Liver (tissue), 9 donors: Measurements from ENCODE around the gene SEMA7A. TPM values are rescaled to one million over a fixed set of nuclear protein-coding genes. Genes with fewer than 3 reads are reported as not detected.

Experiments used
- DNase-seq: peaks from one replicate; pipeline ENCODE4 v3.0.0-alpha.2; 2017; ENCODE audit warnings: low spot score
- H3K27ac ChIP-seq, 2 donors: one replicate each; pipeline ENCODE4 v1.7.0; 2013; ENCODE audit warnings: inconsistent platforms in 2 of 2, low read length in 2 of 2, control low read depth in 1 of 2, low read depth in 1 of 2, mild to moderate bottlenecking in 1 of 2
- H3K27me3 ChIP-seq, 4 donors: one replicate each; pipeline versions ENCODE4 v1.6.1 to v1.7.0; 2013; ENCODE audit warnings: low read length in 3 of 4, inconsistent platforms in 1 of 4, mild to moderate bottlenecking in 1 of 4, moderate library complexity in 1 of 4; ENCODE audit not compliant: control insufficient read depth in 4 of 4, insufficient read depth in 4 of 4
- H3K36me3 ChIP-seq, 4 donors: one replicate each; pipeline versions ENCODE4 v1.6.1 to v1.7.0; 2013; ENCODE audit warnings: low read length in 3 of 4, mild to moderate bottlenecking in 3 of 4, low read depth in 1 of 4, moderate library complexity in 1 of 4; ENCODE audit not compliant: control insufficient read depth in 4 of 4, insufficient read depth in 3 of 4
- H3K4me1 ChIP-seq, 4 donors: one replicate each; pipeline versions ENCODE4 v1.6.1 to v1.7.0; 2013; ENCODE audit warnings: low read length in 3 of 4, mild to moderate bottlenecking in 3 of 4, moderate library complexity in 1 of 4; ENCODE audit not compliant: control insufficient read depth in 4 of 4, insufficient read depth in 4 of 4
- H3K4me3 ChIP-seq, 3 donors: one replicate each; pipeline versions ENCODE4 v1.6.1 to v1.7.0; 2013; ENCODE audit warnings: low read length in 3 of 3, control low read depth in 1 of 3, low read depth in 1 of 3, mild to moderate bottlenecking in 1 of 3
- H3K9ac ChIP-seq, 2 donors: one replicate each; pipeline ENCODE4 v1.7.0; 2013; ENCODE audit warnings: low read length in 2 of 2, mild to moderate bottlenecking in 2 of 2, moderate library complexity in 2 of 2, control low read depth in 1 of 2, low read depth in 1 of 2
- H3K9me3 ChIP-seq, 4 donors: one replicate each; pipeline versions ENCODE4 v1.6.1 to v1.7.0; 2013; ENCODE audit warnings: low read length in 3 of 4; ENCODE audit not compliant: control insufficient read depth in 4 of 4
- EGR1 ChIP-seq, 2 donors: IDR thresholded peaks; 2 replicates each; pipeline ENCODE4 v1.6.1; 2016 to 2018; ENCODE audit warnings: antibody characterized with exemption in 2 of 2, low read depth in 2 of 2
- FOXA1 ChIP-seq: IDR thresholded peaks from 2 replicates; pipeline ENCODE4 v1.6.1; 2016; ENCODE audit warnings: antibody characterized with exemption
- FOXA2 ChIP-seq: IDR thresholded peaks from 2 replicates; pipeline ENCODE4 v1.6.1; 2016; ENCODE audit warnings: antibody characterized with exemption
- GABPA ChIP-seq, 2 donors: IDR thresholded peaks in 1 of 2; conservative IDR thresholded peaks in 1 of 2; 2 replicates each; pipeline ENCODE4 v1.6.1; 2016; ENCODE audit warnings: antibody characterized with exemption in 2 of 2, mild to moderate bottlenecking in 1 of 2, moderate library complexity in 1 of 2
- HNF4G ChIP-seq: IDR thresholded peaks from 2 replicates; pipeline ENCODE4 v1.6.1; 2016; ENCODE audit warnings: antibody characterized with exemption
- JUND ChIP-seq, 2 donors: IDR thresholded peaks; 2 replicates each; pipeline ENCODE4 v1.6.1; 2016; ENCODE audit warnings: antibody characterized with exemption in 2 of 2
- NR2F2 ChIP-seq: IDR thresholded peaks from 2 replicates; pipeline ENCODE4 v1.6.1; 2016; ENCODE audit warnings: antibody characterized with exemption
- RAD21 ChIP-seq, 2 donors: IDR thresholded peaks; 2 replicates each; pipeline ENCODE4 v1.6.1; 2016; ENCODE audit warnings: antibody characterized with exemption in 2 of 2, mild to moderate bottlenecking in 2 of 2
- SP1 ChIP-seq: IDR thresholded peaks from 2 replicates; pipeline ENCODE4 v1.6.1; 2018; ENCODE audit warnings: antibody characterized with exemption, mild to moderate bottlenecking
- YY1 ChIP-seq: IDR thresholded peaks from 2 replicates; pipeline ENCODE4 v1.6.1; 2016; ENCODE audit warnings: antibody characterized with exemption, mild to moderate bottlenecking
- WGBS: extraction: QIAGEN DNeasy Blood & Tissue Kit; methylation state at CpG from one replicate; pipeline ENCODE4 v1.1.7; 2013; 5-methylcytosine and 5-hydroxymethylcytosine counted together
- polyA plus RNA-seq, 2 donors: library from polyadenylated mRNA; stranded (reverse) in 1 of 2; unstranded in 1 of 2; fragments of 200-250 nt in 1 of 2; fragments of >200 nt in 1 of 2; fragmentation: Nextera tagmentation in 1 of 2; extraction: Ambion mirVana in 1 of 2; gene quantifications; one replicate each; pipeline versions ENCODE4 v1.2.1 to v1.2.3, GENCODE V29; 2013 to 2015
- total RNA-seq, 2 donors: library from RNA; depleted of rRNA; stranded (reverse); fragments of >200 nt; gene quantifications; one replicate each; pipeline ENCODE4 v1.2.3, GENCODE V29; 2014
- TF ChIP-seq, protein P1 (sequence below): IDR thresholded peaks from 2 replicates; pipeline ENCODE4 v1.6.1; 2016; ENCODE audit warnings: antibody characterized with exemption
- TF ChIP-seq, protein P2 (sequence below): IDR thresholded peaks from 2 replicates; pipeline ENCODE4 v1.6.1; 2016; ENCODE audit warnings: antibody characterized with exemption
- TF ChIP-seq, protein P3 (sequence below): fragments of 150-350 bp; IDR thresholded peaks from 2 replicates; pipeline ENCODE4 v1.5.1; 2017; ENCODE audit warnings: improper control_type of control experiment, low read depth, low read length; ENCODE audit not compliant: missing input control
- TF ChIP-seq, protein P4 (sequence below): IDR thresholded peaks from 2 replicates; pipeline ENCODE4 v1.6.1; 2016; ENCODE audit warnings: antibody characterized with exemption, mild to moderate bottlenecking
- TF ChIP-seq, protein P5 (sequence below): IDR thresholded peaks from 2 replicates; pipeline ENCODE4 v1.6.1; 2016; ENCODE audit warnings: antibody characterized with exemption
- donor health status: healthy.
- donor health status: healthy.
- donor health status: healthy.
- donor health status: healthy.
- donor health status: healthy.

Gene SEMA7A
- total and polyA plus RNA-seq, 4 donors: 0.14 to 18.1 (median 1.4) TPM

DNA sequence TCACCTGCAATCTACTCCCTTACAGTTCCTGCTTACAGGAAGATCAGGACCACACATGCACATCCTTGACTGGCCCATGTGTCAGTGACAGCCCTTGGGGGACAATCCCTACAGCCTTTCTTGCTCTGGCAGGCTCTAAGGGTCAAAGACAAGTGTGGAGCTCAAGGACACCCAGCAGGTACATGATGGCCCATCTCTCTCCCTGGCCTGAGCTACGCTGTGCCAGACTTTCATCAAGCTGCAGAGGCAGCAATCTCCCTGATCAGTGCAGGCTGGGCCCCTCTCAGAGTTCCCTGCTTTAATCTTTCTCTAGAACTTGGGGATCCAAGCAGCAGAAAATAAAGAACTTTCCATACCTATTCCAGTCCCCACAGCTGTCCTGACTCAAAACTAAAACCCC is 2.6 kb downstream of the SEMA7A start:
- no peak for DNase-seq
- H3K27ac ChIP-seq: no peak overlapping the region
- no peaks in the 10 kb centered on the region for H3K36me3 ChIP-seq
- H3K4me3 ChIP-seq: no peak overlapping the region
- H3K9me3 ChIP-seq: no peaks in the 10 kb centered on the region
- TF ChIP-seq EGR1 (IDR thresholded peaks at IDR 0.05; ENCODE audit: low read depth in 2 of 2) (no peak), GABPA (IDR thresholded peaks at IDR 0.05 in 1 of 2, conservative IDR thresholded peaks at IDR 0.05 in 1 of 2) (no peak), SP1 (no peak), NR2F2 (no peak), YY1 (no peak), HNF4G (no peak), FOXA1 (no peak), RAD21 (IDR thresholded peaks at IDR 0.05) (no peak)
- TF ChIP-seq, protein P1, sequence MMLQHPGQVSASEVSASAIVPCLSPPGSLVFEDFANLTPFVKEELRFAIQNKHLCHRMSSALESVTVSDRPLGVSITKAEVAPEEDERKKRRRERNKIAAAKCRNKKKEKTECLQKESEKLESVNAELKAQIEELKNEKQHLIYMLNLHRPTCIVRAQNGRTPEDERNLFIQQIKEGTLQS: no peak
- TF ChIP-seq, protein P2, sequence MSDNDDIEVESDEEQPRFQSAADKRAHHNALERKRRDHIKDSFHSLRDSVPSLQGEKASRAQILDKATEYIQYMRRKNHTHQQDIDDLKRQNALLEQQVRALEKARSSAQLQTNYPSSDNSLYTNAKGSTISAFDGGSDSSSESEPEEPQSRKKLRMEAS: no peak
- TF ChIP-seq, protein P3, sequence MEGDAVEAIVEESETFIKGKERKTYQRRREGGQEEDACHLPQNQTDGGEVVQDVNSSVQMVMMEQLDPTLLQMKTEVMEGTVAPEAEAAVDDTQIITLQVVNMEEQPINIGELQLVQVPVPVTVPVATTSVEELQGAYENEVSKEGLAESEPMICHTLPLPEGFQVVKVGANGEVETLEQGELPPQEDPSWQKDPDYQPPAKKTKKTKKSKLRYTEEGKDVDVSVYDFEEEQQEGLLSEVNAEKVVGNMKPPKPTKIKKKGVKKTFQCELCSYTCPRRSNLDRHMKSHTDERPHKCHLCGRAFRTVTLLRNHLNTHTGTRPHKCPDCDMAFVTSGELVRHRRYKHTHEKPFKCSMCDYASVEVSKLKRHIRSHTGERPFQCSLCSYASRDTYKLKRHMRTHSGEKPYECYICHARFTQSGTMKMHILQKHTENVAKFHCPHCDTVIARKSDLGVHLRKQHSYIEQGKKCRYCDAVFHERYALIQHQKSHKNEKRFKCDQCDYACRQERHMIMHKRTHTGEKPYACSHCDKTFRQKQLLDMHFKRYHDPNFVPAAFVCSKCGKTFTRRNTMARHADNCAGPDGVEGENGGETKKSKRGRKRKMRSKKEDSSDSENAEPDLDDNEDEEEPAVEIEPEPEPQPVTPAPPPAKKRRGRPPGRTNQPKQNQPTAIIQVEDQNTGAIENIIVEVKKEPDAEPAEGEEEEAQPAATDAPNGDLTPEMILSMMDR: no peak
- TF ChIP-seq, protein P4, sequence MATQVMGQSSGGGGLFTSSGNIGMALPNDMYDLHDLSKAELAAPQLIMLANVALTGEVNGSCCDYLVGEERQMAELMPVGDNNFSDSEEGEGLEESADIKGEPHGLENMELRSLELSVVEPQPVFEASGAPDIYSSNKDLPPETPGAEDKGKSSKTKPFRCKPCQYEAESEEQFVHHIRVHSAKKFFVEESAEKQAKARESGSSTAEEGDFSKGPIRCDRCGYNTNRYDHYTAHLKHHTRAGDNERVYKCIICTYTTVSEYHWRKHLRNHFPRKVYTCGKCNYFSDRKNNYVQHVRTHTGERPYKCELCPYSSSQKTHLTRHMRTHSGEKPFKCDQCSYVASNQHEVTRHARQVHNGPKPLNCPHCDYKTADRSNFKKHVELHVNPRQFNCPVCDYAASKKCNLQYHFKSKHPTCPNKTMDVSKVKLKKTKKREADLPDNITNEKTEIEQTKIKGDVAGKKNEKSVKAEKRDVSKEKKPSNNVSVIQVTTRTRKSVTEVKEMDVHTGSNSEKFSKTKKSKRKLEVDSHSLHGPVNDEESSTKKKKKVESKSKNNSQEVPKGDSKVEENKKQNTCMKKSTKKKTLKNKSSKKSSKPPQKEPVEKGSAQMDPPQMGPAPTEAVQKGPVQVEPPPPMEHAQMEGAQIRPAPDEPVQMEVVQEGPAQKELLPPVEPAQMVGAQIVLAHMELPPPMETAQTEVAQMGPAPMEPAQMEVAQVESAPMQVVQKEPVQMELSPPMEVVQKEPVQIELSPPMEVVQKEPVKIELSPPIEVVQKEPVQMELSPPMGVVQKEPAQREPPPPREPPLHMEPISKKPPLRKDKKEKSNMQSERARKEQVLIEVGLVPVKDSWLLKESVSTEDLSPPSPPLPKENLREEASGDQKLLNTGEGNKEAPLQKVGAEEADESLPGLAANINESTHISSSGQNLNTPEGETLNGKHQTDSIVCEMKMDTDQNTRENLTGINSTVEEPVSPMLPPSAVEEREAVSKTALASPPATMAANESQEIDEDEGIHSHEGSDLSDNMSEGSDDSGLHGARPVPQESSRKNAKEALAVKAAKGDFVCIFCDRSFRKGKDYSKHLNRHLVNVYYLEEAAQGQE: no peak
- H3K9ac ChIP-seq: no peak overlapping the region
- 100% methylated on average over 1 of the region's 1 CpG for WGBS
- H3K27me3 ChIP-seq: no peaks in the 10 kb centered on the region
- H3K4me1 ChIP-seq: peaks cover 2 to 15% (median 4%) of the 10 kb centered on the region in 4 donors

DNA sequence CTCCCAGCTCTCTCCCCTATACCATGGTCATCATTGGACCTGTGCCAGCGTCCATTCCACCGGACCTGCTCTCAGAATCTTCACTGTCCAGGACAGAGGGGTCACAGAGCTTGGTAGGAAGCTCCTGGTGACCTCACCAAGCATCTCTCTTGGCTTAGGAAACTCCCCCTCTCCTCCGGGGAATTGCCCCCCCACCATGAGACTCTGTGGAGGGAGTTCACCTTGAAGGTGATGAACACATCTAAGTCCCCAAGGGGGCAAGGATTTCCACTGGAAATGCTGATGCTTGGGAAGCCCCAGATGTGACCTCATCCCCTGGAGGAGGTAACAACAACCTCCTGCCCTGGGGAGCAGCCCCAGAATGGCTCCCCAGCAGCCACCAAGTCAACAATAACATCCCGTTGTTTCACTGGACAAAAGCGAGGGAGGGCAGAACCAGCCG is 3.2 kb downstream of the SEMA7A start:
- no peak overlapping the region for H3K27ac ChIP-seq
- H3K27me3 ChIP-seq: no peaks in the 10 kb centered on the region
- H3K4me1 ChIP-seq: peaks cover 2 to 15% (median 4%) of the 10 kb centered on the region in 4 donors
- 69% methylated on average over 6 of the region's 6 CpGs for WGBS
- H3K4me3 ChIP-seq: no peak overlapping the region
- DNase-seq: no peak
- no peaks in the 10 kb centered on the region for H3K9me3 ChIP-seq
- H3K36me3 ChIP-seq: no peaks in the 10 kb centered on the region
- H3K9ac ChIP-seq: no peak overlapping the region
- TF ChIP-seq NR2F2: no peak
- no peak for TF ChIP-seq FOXA1
- TF ChIP-seq HNF4G: no peak
- no peak for TF ChIP-seq SP1
- TF ChIP-seq, protein P1: no peak
- TF ChIP-seq, protein P4: no peak
- no peak for TF ChIP-seq EGR1 (IDR thresholded peaks at IDR 0.05; ENCODE audit: low read depth in 2 of 2)
- TF ChIP-seq RAD21 (IDR thresholded peaks at IDR 0.05): no peak
- no peak for TF ChIP-seq YY1
- TF ChIP-seq JUND (IDR thresholded peaks at IDR 0.05): no peak
- TF ChIP-seq, protein P5, sequence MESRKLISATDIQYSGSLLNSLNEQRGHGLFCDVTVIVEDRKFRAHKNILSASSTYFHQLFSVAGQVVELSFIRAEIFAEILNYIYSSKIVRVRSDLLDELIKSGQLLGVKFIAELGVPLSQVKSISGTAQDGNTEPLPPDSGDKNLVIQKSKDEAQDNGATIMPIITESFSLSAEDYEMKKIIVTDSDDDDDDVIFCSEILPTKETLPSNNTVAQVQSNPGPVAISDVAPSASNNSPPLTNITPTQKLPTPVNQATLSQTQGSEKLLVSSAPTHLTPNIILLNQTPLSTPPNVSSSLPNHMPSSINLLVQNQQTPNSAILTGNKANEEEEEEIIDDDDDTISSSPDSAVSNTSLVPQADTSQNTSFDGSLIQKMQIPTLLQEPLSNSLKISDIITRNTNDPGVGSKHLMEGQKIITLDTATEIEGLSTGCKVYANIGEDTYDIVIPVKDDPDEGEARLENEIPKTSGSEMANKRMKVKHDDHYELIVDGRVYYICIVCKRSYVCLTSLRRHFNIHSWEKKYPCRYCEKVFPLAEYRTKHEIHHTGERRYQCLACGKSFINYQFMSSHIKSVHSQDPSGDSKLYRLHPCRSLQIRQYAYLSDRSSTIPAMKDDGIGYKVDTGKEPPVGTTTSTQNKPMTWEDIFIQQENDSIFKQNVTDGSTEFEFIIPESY: no peak
- no peak for TF ChIP-seq FOXA2
- no peak for TF ChIP-seq GABPA (IDR thresholded peaks at IDR 0.05 in 1 of 2, conservative IDR thresholded peaks at IDR 0.05 in 1 of 2)
